IMR-90 (cell line): ENCODE measurements around the gene IKZF3. TPM values are rescaled to one million over a fixed set of nuclear protein-coding genes. Genes with fewer than 3 reads are reported as not detected.

Experiments used
- ATAC-seq: fragments of 200-7000 bp; cut with Tn5 transposase; 2 replicates; pipeline ENCODE4 v1.9.1; 2020; ENCODE audit warnings: low read depth, mild to moderate bottlenecking, moderate library complexity
- BruUV-seq: library from RNA; stranded (reverse); fragments of 400-500 nt; replicated peaks from 2 replicates; lab custom pipeline; 2021; lab: Mats Ljungman, UMichigan
- CTCF ChIA-PET: fragments of 300-600 bp; formaldehyde crosslinking; extraction: SDS; loops from one replicate; lab custom pipeline; 2021; ENCODE audit warnings: antibody characterized with exemption; lab: Yijun Ruan, JAX
- POLR2A ChIA-PET: fragments of 300-600 bp; sonication (Branson Sonifier 250); formaldehyde crosslinking; loops from one replicate; lab custom pipeline; 2022; ENCODE audit warnings: antibody characterized with exemption; ENCODE audit not compliant: unreplicated experiment; lab: Charles Lee
- DNase-seq: peaks from one replicate; pipeline ENCODE4 v3.0.0; 2013
- H2AFZ ChIP-seq: replicated peaks from 2 replicates; pipeline ENCODE3; 2013; ENCODE audit warnings: low read length, mild to moderate bottlenecking; ENCODE audit not compliant: poor library complexity
- H2AK5ac ChIP-seq: 2 replicates; pipeline ENCODE4 v1.6.1; 2013; ENCODE audit warnings: low read depth, low read length, inconsistent platforms
- H2AK9ac ChIP-seq: replicated peaks from 2 replicates; pipeline ENCODE3; 2013; ENCODE audit warnings: mild to moderate bottlenecking, low read depth, low read length, moderate library complexity; ENCODE audit not compliant: poor library complexity
- H2BK120ac ChIP-seq: 2 replicates; pipeline ENCODE4 v1.6.1; 2013; ENCODE audit warnings: low read depth, low read length, inconsistent platforms
- H2BK15ac ChIP-seq: 3 replicates; pipeline ENCODE4 v1.6.1; 2013; ENCODE audit warnings: low read depth, low read length, inconsistent platforms
- H2BK20ac ChIP-seq: 2 replicates; pipeline ENCODE4 v1.6.1; 2013; ENCODE audit warnings: low read depth, mild to moderate bottlenecking, inconsistent platforms, low read length, moderate library complexity
- H2BK5ac ChIP-seq: 2 replicates; pipeline ENCODE4 v1.6.1; 2013; ENCODE audit warnings: mild to moderate bottlenecking, low read depth, low read length, inconsistent platforms; ENCODE audit not compliant: poor library complexity, severe bottlenecking
- H3K14ac ChIP-seq: replicated peaks from 2 replicates; pipeline ENCODE4 v1.6.1; 2013; ENCODE audit warnings: low read depth, low read length, inconsistent platforms
- H3K18ac ChIP-seq: 2 replicates; pipeline ENCODE4 v1.6.1; 2013; ENCODE audit warnings: low read depth, low read length, control low read depth
- H3K23ac ChIP-seq: 2 replicates; pipeline ENCODE4 v1.6.1; 2013; ENCODE audit warnings: low read depth, low read length, inconsistent platforms
- H3K27ac ChIP-seq: 2 replicates; pipeline ENCODE4 v1.5.1; 2013; ENCODE audit warnings: mild to moderate bottlenecking, control low read depth, low read length; ENCODE audit not compliant: insufficient read depth
- H3K27me3 ChIP-seq: 2 replicates; pipeline ENCODE4 v1.6.1; 2013; ENCODE audit warnings: low read length; ENCODE audit not compliant: control insufficient read depth, insufficient read depth
- H3K36me3 ChIP-seq: 2 replicates; pipeline ENCODE4 v1.6.1; 2013; ENCODE audit warnings: low read length, mixed read lengths; ENCODE audit not compliant: control insufficient read depth, insufficient read depth
- H3K4ac ChIP-seq: 2 replicates; pipeline ENCODE4 v1.6.1; 2013; ENCODE audit warnings: low read depth, low read length, inconsistent platforms
- H3K4me1 ChIP-seq: 2 replicates; pipeline ENCODE4 v1.6.1; 2013; ENCODE audit warnings: low read length, mixed read lengths; ENCODE audit not compliant: control insufficient read depth, insufficient read depth
- H3K4me2 ChIP-seq: 2 replicates; pipeline ENCODE4 v1.6.1; 2013; ENCODE audit warnings: low read depth, mild to moderate bottlenecking, control low read depth, low read length, moderate library complexity
- H3K4me3 ChIP-seq: 2 replicates; pipeline ENCODE4 v1.5.1; 2013; ENCODE audit warnings: low read depth, mild to moderate bottlenecking, control low read depth, low read length, moderate library complexity; ENCODE audit not compliant: insufficient read depth
- H3K56ac ChIP-seq: 2 replicates; pipeline ENCODE4 v1.6.1; 2013; ENCODE audit warnings: low read length, inconsistent platforms; ENCODE audit not compliant: insufficient read depth; ENCODE audit errors: extremely low read depth
- H3K79me1 ChIP-seq, 2 experiments: 2 replicates each; pipeline ENCODE4 v1.6.1; 2013; ENCODE audit warnings: low read length in 2 of 2, inconsistent platforms in 1 of 2, low read depth in 1 of 2
- H3K9ac ChIP-seq: 2 replicates; pipeline ENCODE4 v1.6.1; 2013; ENCODE audit warnings: low read depth, low read length, control low read depth
- H3K9me1 ChIP-seq: 2 replicates; pipeline ENCODE4 v1.6.1; 2013; ENCODE audit warnings: low read length, inconsistent platforms; ENCODE audit not compliant: insufficient read depth
- H3K9me3 ChIP-seq: 2 replicates; pipeline ENCODE4 v1.6.1; 2013; ENCODE audit warnings: low read length; ENCODE audit not compliant: control insufficient read depth, insufficient read depth
- H4K20me1 ChIP-seq: 2 replicates; pipeline ENCODE4 v1.6.1; 2013; ENCODE audit warnings: low read length, inconsistent platforms; ENCODE audit not compliant: insufficient read depth
- H4K5ac ChIP-seq: 2 replicates; pipeline ENCODE4 v1.6.1; 2013; ENCODE audit warnings: mild to moderate bottlenecking, low read depth, low read length, control low read depth
- H4K8ac ChIP-seq, 2 experiments: 2 replicates each; pipeline ENCODE4 v1.6.1; 2013; ENCODE audit warnings: low read depth in 2 of 2, low read length in 2 of 2, control low read depth in 1 of 2, inconsistent platforms in 1 of 2
- H4K91ac ChIP-seq: 2 replicates; pipeline ENCODE4 v1.6.1; 2013; ENCODE audit warnings: low read depth, low read length, inconsistent platforms; ENCODE audit not compliant: insufficient read depth
- MAFK ChIP-seq: IDR thresholded peaks from 2 replicates; pipeline ENCODE4 v1.6.1; 2012; ENCODE audit warnings: low read depth, low read length, improper control_type of control experiment
- MAZ ChIP-seq: IDR thresholded peaks from 2 replicates; pipeline ENCODE4 v1.6.1; 2012; ENCODE audit warnings: low read depth, mild to moderate bottlenecking, low read length, improper control_type of control experiment, moderate library complexity, borderline replicate concordance
- RCOR1 ChIP-seq: IDR thresholded peaks from 2 replicates; pipeline ENCODE4 v1.6.1; 2012; ENCODE audit warnings: mild to moderate bottlenecking, low read length, improper control_type of control experiment; ENCODE audit not compliant: insufficient replicate concordance
- RFX5 ChIP-seq: IDR thresholded peaks from 2 replicates; pipeline ENCODE4 v1.8.0; 2012; ENCODE audit warnings: low read depth, mild to moderate bottlenecking, low read length, moderate library complexity
- WGBS, 2 experiments: methylation state at CpG; one replicate each; pipeline versions ENCODE4 v1.1.5 to v1.1.7; 2013; ENCODE audit warnings: missing lambda C conversion rate in 2 of 2; ENCODE audit not compliant: insufficient read length in 1 of 2; ENCODE audit errors: extremely low coverage in 2 of 2; 5-methylcytosine and 5-hydroxymethylcytosine counted together
- dilution Hi-C: fragments of 300-500 bp; cut with HindIII; formaldehyde crosslinking; loops from one replicate; pipeline ENCODE4 v1.14.3; 2018; ENCODE audit warnings: low sequenced_read_pairs; ENCODE audit not compliant: unreplicated experiment
- in situ Hi-C: fragments of 300-500 bp; cut with MboI; formaldehyde crosslinking; loops from 3 replicates; pipeline ENCODE4 v1.14.3; 2019; ENCODE audit warnings: low sequenced_read_pairs, inconsistent platforms, mixed read lengths
- intact Hi-C: fragments of 100-400 bp; cut with micrococcal nuclease; formaldehyde crosslinking; loops from 2 replicates; pipeline ENCODE4 v1.10.0; 2022
- microRNA-seq, 2 experiments: library from miRNA; stranded (forward) in 1 of 2; unstranded in 1 of 2; fragments of 10-50 nt in 1 of 2; fragments of <30 nt in 1 of 2; gene quantifications in 1 of 2; microRNA quantifications in 1 of 2; one replicate each; pipeline versions ENCODE3 to v1.1.0; 2013 to 2020; ENCODE audit not compliant: insufficient read depth in 1 of 2, insufficient read length in 1 of 2, unreplicated experiment in 1 of 2
- polyA plus RNA-seq, 3 experiments: library from polyadenylated mRNA; depleted of rRNA; stranded (reverse); fragments of >200 nt; gene quantifications; 2 replicates each; pipeline ENCODE4 v1.2.3, GENCODE V29; 2012; ENCODE audit warnings: low replicate concordance in 1 of 3
- small RNA-seq, 5 experiments: library from RNA; depleted of rRNA; stranded (forward); fragments of <200 nt; gene quantifications; one replicate each; pipeline ENCODE3, GENCODE V24; 2012
- total RNA-seq: library from RNA; depleted of rRNA; stranded (reverse); fragments of >200 nt; gene quantifications from 2 replicates; pipeline ENCODE4 v1.2.3, GENCODE V29; 2012; rRNA removed

The IKZF3 gene
- total and polyA plus RNA-seq, 2 of the 4 experiments (the other 2 are of a cell fraction) = not detected

- no peak for TF ChIP-seq RCOR1
- TF ChIP-seq RFX5 = no peak
These were observed 153.8 kb downstream of the IKZF3 start (continued) for GRCh38 chr17:39709998-39710964.

DNA sequence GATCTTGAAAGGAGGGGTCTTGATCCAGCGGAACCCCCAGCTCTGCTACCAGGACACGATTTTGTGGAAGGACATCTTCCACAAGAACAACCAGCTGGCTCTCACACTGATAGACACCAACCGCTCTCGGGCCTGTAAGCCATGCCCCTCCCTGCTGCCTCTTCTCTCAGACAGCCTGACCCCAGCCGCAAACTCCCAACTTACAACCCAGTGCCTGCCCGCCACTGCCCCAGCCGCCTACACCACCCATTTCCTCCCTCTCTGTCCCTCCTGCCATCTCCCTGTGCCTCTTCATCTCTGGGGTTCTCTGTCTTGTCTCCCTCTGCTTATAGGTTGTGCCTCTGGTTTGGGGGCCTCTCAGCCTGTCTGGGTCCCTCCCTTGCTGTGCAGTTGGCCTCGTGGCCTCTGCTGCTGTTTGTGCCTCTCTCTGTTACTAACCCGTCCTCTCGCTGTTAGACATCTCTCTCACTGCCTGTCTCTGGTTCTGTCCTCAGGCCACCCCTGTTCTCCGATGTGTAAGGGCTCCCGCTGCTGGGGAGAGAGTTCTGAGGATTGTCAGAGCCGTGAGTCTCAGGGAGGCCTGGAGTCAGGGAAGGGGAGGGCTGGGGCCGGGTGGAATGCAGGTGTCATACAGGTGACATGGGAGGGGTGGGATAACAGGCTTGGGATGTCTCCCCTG, 154.7 kb downstream of the IKZF3 start:
- H3K9me1 ChIP-seq = peaks cover 4% of the 10 kb centered on the region; the same call in 1 of the 2 replicates
- no peak overlapping the region for H2AK5ac ChIP-seq
- no peak overlapping the region for H3K23ac ChIP-seq
- no peak overlapping the region for H3K18ac ChIP-seq
- no peak overlapping the region for H2BK15ac ChIP-seq
- H3K9ac ChIP-seq = no peak overlapping the region
- peaks cover 23% of the 10 kb centered on the region for H4K20me1 ChIP-seq
- dilution Hi-C loops = no loop called here
- in situ Hi-C loops = no loop called here
- no peak overlapping the region for H2BK20ac ChIP-seq
- H4K5ac ChIP-seq = no peak overlapping the region
- H4K91ac ChIP-seq = no peak overlapping the region
- no peak overlapping the region for H3K14ac ChIP-seq
- H3K4me2 ChIP-seq = no peak overlapping the region
- H3K79me1 ChIP-seq = peaks cover 0 to 32% of the 10 kb centered on the region in 2 experiments; a peak in 2 of 4 replicates
- peaks cover 49% of the 10 kb centered on the region for H3K36me3 ChIP-seq
- no peak overlapping the region for H3K4ac ChIP-seq
- no peak overlapping the region for H2BK5ac ChIP-seq
- no peak overlapping the region for H3K27ac ChIP-seq
- no peak overlapping the region for H2BK120ac ChIP-seq
- ChIA-PET CTCF (no interaction called here), POLR2A (no interaction called here)
- no peak overlapping the region for H3K56ac ChIP-seq
- no peak overlapping the region for H2AFZ ChIP-seq
- TF ChIP-seq MAFK (no peak), MAZ (no peak)
- H3K9me3 ChIP-seq = no peaks in the 10 kb centered on the region
- H2AK9ac ChIP-seq = no peak overlapping the region
- ATAC-seq (no peak), DNase-seq (no peak)
- intact Hi-C loops = no loop called here
- WGBS, 2 experiments = 100% methylated on average over 2 of the region's 14 CpGs; no CpG with 5 or more reads in 1 of the 2 experiments
- H3K4me1 ChIP-seq = peaks cover 6% of the 10 kb centered on the region; the same call in 1 of the 2 replicates
- no peak overlapping the region for H4K8ac ChIP-seq
- no peaks in the 10 kb centered on the region for H3K27me3 ChIP-seq
- BruUV-seq = no TSS peak
- no peak overlapping the region for H3K4me3 ChIP-seq

Small RNAs within 50 kb of the gene (microRNA-seq; reads per million reads assigned to microRNA genes)
- gene AC090844.1 (ENCODE audit: insufficient read depth, insufficient read length) (not detected), gene MIR4728 (ENCODE audit: insufficient read depth in 1 of 2, insufficient read length in 1 of 2, unreplicated experiment in 1 of 2) (0 to 0.73 reads per million in 2 experiments)

Small RNAs within 50 kb of the gene (small RNA-seq; reads per million reads assigned to genes)
- 0 reads per million in 5 experiments for gene AC090844.1
- gene MIR4728 = 0 reads per million in 5 experiments

Other genes with a start within 250 kb of the IKZF3 start
- gene PPP1R1B, start 237.4 kb downstream of the IKZF3 start, total RNA-seq = not detected in 2 replicates
- gene PPP1R1B, start 237.4 kb downstream of the IKZF3 start, polyA plus RNA-seq (2012; rRNA removed) = not detected in 2 replicates
- gene STARD3, start 227.2 kb downstream of the IKZF3 start, total RNA-seq = 8.1 and 8.6 TPM in 2 replicates
- 50.4 and 69.2 TPM in 2 replicates for gene STARD3, start 227.2 kb downstream of the IKZF3 start, polyA plus RNA-seq (2012; rRNA removed)
- under 0.01 TPM in 2 replicates for gene TCAP, start 199.0 kb downstream of the IKZF3 start, total RNA-seq
- 0.21 and 0.26 TPM in 2 replicates for gene TCAP, start 199.0 kb downstream of the IKZF3 start, polyA plus RNA-seq (2012; rRNA removed)
- not detected in 2 replicates for gene PNMT, start 195.9 kb downstream of the IKZF3 start, total RNA-seq
- gene PNMT, start 195.9 kb downstream of the IKZF3 start, polyA plus RNA-seq (2012; rRNA removed) = not detected in 2 replicates
- gene PGAP3, start 176.3 kb downstream of the IKZF3 start, total RNA-seq = 3.6 and 4.3 TPM in 2 replicates
- 9.8 and 10.4 TPM in 2 replicates for gene PGAP3, start 176.3 kb downstream of the IKZF3 start, polyA plus RNA-seq (2012; rRNA removed)
- 26.1 and 28.7 TPM in 2 replicates for gene ERBB2, start 164.2 kb downstream of the IKZF3 start, total RNA-seq
- 33.3 and 34.6 TPM in 2 replicates for gene ERBB2, start 164.2 kb downstream of the IKZF3 start, polyA plus RNA-seq (2012; rRNA removed)
- gene MIEN1, start 133.8 kb downstream of the IKZF3 start, total RNA-seq = 20.3 and 22.2 TPM in 2 replicates
- 75.6 and 82.4 TPM in 2 replicates for gene MIEN1, start 133.8 kb downstream of the IKZF3 start, polyA plus RNA-seq (2012; rRNA removed)
- gene GRB7, start 126.4 kb downstream of the IKZF3 start, total RNA-seq = under 0.01 and 0.18 TPM in 2 replicates
- gene GRB7, start 126.4 kb downstream of the IKZF3 start, polyA plus RNA-seq (2012; rRNA removed) = 0.14 and 0.36 TPM in 2 replicates
- not detected in 2 replicates for gene ZPBP2, start 3.9 kb upstream of the IKZF3 start, total RNA-seq
- gene ZPBP2, start 3.9 kb upstream of the IKZF3 start, polyA plus RNA-seq (2012; rRNA removed) = not detected in 2 replicates
- 1.4 and 1.7 TPM in 2 replicates for gene GSDMB, start 54.3 kb upstream of the IKZF3 start, total RNA-seq
- 5.1 and 7.5 TPM in 2 replicates for gene GSDMB, start 54.3 kb upstream of the IKZF3 start, polyA plus RNA-seq (2012; rRNA removed)
- 45.7 and 46.4 TPM in 2 replicates for gene ORMDL3, start 63.3 kb upstream of the IKZF3 start, total RNA-seq
- gene ORMDL3, start 63.3 kb upstream of the IKZF3 start, polyA plus RNA-seq (2012; rRNA removed) = 68.9 and 78.6 TPM in 2 replicates
- not detected in 2 replicates for gene LRRC3C, start 63.4 kb upstream of the IKZF3 start, total RNA-seq
- gene LRRC3C, start 63.4 kb upstream of the IKZF3 start, polyA plus RNA-seq (2012; rRNA removed) = not detected in 2 replicates
- not detected in 2 replicates for gene GSDMA, start 98.7 kb upstream of the IKZF3 start, total RNA-seq
- 0.04 TPM in 1 of 2 replicates, not detected in the other for gene GSDMA, start 98.7 kb upstream of the IKZF3 start, polyA plus RNA-seq (2012; rRNA removed)
- 123 and 125 TPM in 2 replicates for gene PSMD3, start 116.5 kb upstream of the IKZF3 start, total RNA-seq
- gene PSMD3, start 116.5 kb upstream of the IKZF3 start, polyA plus RNA-seq (2012; rRNA removed) = 154 and 155 TPM in 2 replicates
- not detected in 2 replicates for gene CSF3, start 151.1 kb upstream of the IKZF3 start, total RNA-seq
- not detected in 2 replicates for gene CSF3, start 151.1 kb upstream of the IKZF3 start, polyA plus RNA-seq (2012; rRNA removed)
- gene MED24, start 190.1 kb upstream of the IKZF3 start, total RNA-seq = 18.6 and 25.8 TPM in 2 replicates
- gene MED24, start 190.1 kb upstream of the IKZF3 start, polyA plus RNA-seq (2012; rRNA removed) = 73.6 and 79.0 TPM in 2 replicates
- 20.8 and 22.0 TPM in 2 replicates for gene THRA, start 198.7 kb upstream of the IKZF3 start, total RNA-seq
- gene THRA, start 198.7 kb upstream of the IKZF3 start, polyA plus RNA-seq (2012; rRNA removed) = 21.9 and 23.4 TPM in 2 replicates
- 0.28 and 0.36 TPM in 2 replicates for gene NR1D1, start 236.3 kb upstream of the IKZF3 start, total RNA-seq
- gene NR1D1, start 236.3 kb upstream of the IKZF3 start, polyA plus RNA-seq (2012; rRNA removed) = 4.4 and 7.2 TPM in 2 replicates